KBM-7 (cell line): ENCODE data around the gene CRMP1.

Source experiments
- DNase-seq: peaks from one replicate; pipeline ENCODE4 v3.0.0-alpha.2; 2015
- in situ Hi-C: fragments of 300-500 bp; cut with MboI; formaldehyde crosslinking; loops from 2 replicates; pipeline ENCODE4 v1.14.3; 2020; ENCODE audit warnings: low sequenced_read_pairs, low pct_unique_long_range_greater_than_20kb, mixed read lengths

CRMP1 gene

DNA sequence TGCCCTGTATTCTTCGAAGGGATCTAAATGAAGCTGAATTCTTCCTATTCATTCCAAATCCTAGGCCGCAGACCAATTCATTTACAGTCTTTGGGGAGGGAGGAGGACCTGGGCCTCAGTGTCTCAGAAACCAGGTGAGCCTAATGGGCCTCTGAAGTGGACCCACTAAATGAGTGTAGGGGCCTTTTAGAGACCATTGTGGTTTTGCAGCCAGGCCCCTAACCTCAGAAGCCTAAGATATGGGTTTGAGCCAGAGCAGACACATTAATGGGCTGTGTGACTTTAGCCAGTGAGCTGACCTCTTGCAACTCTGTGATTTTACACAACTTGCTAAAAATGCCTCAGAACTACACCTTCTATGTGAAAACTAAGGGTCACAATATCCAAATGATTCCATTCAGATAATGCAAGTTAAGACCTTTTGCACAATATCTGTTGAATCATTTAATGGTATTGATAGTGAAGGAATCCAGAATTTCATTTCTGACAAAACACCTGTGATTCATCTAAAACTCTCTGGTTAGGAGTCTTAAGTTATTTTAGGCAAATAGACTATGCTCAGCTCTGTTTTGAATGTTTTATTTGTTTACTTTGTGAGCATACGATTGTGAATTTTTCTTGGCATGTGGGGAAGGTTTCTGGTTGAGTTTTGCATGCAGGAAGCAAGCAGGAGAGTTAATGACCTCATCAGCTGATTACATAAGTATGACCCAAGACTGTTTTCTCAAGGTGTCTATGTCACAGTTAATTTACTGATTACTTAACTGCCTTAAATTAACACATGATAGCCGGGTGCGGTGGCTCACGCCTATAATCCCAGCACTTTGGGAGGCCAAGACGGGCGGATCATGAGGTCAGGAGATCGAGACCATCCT, 106.8 kb downstream of the CRMP1 start:
- no peak for DNase-seq
- in situ Hi-C loops = no loop called here

DNA sequence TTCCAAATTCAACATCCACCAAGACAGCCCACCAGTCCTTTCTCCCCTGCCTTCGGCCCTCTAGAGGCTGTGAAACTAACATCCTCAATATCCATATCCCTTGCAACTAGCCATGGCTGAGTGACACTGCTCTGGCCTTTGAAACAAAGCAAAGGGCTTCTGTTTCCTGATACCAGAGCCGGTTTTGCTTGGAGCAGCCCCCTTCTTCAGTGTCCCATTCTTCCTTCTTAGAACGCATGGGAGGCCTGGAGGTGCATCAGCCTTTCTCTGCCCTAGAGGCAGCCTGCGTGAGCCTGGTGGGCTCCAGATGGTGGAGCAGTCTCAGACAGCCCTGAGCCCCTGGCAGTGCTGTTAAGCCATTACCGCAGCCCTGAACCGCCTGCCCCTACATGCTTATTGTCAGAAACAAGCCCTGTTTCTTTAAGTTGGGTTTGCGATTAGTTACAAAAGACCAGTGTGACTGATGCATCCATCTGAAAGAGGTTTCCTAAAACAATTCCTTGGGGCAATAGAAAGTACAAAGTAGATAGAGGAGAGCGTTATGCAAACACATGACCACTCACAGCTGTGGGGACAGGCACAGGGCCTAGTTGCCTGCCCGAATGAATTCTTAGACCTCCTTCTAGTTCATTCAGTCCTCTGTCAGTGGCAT, 107.8 kb downstream of the CRMP1 start:
- DNase-seq = no peak
- in situ Hi-C loops = no loop called here

DNA sequence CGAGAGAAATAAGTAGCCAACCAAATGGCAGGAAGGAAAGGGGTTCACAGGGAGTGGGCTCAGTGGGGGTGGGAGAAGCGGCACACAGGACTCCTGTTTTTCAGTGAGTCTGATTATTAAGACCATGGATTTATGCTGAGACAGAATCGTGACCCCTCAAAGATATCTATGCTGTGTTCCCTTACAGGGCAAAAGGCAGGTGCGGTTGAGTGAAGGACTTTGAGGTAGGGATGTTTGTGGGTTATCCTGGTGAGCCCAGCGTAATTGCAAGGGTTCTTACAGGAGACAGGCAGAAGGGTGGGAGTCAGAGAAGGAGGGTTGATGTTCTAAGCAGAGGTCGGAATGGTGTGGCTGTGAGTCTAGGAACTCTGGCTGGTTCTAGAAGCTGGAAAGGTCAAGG, 108.9 kb downstream of the CRMP1 start:
- no peak for DNase-seq
- in situ Hi-C loops = no loop called here

DNA sequence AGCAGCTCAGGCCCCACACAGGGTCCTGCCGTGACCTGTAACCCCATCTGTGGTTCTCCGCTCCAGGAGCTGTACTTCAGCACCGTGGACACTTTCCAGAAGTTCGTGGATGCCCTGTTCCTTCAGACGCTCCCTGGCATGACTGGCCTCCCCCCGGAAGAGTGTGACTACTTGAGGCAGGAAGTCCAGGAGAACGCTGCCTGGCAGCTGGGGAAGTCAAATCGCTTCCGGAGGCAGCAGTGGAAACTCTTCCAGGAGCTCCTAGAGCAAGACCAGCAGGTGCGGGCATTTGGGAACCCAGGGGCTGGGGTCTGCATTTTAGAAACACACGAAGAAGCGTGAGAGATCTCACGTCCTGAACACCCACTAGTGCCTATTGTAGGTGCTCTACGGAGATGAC, 109.4 kb downstream of the CRMP1 start:
- in situ Hi-C loops = no loop called here
- DNase-seq = no peak

DNA sequence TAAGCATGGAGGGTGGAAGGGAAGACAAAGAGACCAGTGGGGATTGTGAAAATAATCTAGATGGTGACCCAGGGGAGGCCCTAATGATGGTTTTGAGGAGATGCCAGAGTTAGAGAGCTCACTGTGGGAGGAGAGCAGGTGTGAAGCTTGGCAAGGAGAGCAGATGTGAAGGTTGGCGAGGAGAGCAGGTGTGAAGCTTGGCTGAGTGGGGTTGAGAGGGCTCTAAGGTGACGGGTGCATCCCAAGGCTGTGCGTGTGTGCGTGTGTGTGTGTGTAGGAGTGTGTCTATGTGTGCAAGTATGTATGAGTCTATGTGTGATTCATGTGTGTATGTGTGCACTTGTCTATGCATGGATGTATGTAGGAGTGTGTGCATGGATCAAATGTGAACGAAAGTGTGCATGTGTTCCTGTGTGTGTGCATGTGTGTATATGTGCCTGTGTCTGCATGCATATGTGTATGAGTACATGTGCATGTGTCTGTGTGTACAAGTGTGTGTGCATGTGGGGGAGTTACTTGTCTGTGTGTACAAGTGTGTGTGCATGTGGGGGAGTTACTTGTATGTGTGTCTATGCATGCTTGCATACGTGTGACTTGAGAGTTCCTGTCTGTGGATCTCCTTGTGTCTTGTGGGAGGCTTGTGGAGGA, 109.9 kb downstream of the CRMP1 start:
- no peak for DNase-seq
- in situ Hi-C loops = no loop called here

DNA sequence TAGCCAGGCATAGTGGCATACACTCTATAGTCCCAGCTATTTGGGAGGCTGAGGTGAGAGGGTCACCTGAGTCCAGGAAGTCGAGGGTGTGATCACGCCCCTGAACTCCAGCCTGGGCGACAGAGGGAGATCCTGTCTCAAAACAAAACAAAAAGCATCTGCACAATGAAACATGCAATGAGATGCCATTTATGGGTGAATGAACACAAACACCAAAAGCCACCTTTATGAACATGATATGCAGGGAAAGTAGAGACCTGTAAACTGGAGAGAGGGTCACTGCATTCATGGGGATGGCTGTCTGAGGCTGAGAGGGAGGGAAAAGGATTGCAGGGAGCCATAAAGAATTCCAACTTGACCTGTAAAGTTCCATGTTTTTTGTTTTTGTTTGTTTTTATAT, 111.2 kb downstream of the CRMP1 start:
- in situ Hi-C loops = no loop called here

DNA sequence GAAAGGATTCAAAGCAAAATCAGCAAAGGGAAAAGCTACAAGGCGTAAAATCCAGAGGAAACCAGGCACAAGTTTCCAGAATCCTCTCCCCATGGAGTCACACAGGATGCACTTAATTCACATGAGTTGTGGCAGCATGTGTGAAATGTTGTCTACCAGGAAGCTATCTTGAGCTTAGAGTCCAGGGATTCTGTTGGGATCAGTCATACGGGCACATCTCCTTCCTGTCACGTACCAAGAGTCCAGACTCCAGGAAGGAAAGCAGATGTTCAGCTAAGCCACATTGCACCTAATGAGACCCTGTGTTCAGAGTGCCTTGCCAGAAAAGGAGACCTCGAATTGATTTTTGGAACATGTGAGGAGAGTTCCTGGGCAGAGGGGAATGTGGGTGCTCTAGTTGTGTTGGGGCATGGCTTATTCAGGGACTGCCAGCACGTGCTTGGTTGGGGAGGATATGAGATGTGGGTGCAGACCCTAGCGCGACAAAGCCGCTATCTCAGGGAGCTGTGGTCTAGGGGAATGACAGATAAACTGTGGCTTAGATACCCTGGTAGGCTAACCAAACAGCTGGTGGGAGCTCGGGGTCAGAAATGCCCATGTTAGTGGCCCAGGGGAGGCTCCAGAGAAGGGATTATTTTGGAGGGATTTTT, 111.9 kb downstream of the CRMP1 start:
- in situ Hi-C loops = no loop called here
- DNase-seq = no peak

More for the DNA sequence above, 111.2 kb downstream of the CRMP1 start:
- DNase-seq = no peak

DNA sequence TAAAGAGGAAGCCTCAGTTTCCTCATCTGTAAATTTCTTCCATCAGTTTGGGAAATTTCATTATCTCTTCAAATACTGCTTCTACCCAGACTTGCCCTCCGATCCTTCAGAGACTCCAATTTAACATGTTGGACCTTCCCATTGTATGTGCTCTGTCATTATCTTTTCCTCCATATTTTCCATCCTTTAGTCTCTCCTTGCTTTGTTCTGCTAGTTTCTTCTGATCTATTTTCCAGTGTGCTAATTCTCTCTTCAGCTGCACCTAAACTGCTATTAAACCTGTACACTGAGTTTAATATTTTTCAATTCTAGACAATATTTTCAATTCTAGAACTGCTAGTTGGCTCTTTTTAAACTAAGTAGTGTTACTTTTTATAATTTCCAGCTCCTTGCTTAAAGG, 116.4 kb downstream of the CRMP1 start:
- DNase-seq = no peak
- in situ Hi-C loops = no loop called here

DNA sequence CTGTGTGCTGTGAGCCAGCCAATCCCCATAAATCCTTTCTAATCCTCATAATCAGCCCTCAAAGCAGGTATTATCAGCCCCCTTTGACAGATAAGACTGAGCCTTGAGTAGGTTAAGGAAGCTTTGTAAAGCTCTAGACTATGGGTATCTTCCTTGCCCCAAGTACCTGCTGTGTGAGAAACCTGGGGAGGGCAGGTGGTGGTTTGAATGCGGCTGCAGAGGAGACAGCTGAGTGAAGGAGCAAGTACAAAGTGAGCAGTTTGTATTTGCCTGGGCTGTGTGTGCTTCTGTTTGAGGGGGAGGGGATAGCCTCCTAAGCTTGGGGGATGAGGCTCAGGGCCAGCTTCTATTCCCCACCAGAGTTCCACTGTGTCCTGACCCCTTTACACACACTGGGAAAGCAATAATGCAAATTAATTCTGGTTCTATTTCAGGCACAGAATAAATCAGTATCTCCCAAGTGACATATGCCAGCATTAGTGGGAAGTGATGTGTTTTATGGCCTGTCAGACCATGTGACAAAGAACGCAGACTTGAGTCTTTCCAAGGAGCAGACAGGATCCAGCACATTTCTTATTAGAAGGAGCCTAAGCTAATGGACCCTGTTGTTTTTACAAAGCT, 118.4 kb downstream of the CRMP1 start:
- no peak for DNase-seq
- in situ Hi-C loops = no loop called here

DNA sequence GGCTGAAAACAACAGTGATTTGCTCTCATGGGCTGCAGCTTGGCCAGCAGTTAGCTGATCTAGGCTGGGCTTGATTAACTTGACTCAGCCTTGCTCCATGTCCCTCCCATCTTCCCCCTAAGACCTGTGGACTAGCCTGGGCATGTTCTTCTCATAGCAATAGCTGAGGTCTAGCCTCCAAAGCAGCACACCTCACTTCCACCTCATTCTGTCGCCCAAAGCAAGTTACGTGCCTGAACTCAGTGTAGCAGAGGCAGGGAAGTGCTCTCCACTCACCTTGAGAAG, 119.7 kb downstream of the CRMP1 start:
- in situ Hi-C loops = no loop called here

DNA sequence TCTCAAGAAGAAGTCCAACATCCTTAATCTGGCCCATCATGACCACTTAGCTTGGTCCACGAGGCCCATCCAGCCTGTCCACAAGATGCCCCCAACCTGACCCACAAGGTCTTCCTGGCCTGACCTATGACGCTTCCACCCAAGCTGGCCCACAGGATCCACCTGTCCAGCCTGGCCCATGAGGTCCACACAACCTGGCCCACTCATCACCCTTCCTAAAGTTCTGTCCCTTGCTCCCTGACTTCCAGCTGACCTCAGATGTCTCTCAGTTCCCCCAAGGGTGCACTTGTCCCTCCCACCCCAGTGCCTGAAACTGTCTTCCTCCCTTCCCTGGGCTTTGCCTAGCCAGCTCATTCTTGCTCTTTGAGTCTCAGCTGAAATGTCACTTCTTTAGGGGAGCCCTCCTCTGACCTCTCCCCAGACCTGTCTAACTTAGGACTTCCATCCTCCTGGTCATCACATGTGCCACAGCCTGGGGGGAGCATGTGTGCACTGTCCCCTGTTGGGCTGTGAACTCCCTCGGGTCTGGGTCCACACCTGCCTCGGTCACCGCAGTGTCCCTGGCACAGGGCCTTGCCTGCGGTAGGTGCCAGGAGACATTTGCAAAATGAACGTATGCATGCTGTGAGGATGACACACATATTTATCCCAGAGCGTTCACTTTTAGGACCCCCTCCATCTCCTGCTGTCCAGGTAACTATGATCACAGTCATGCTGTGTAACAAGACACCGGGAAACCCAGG, 120.2 kb downstream of the CRMP1 start:
- in situ Hi-C loops = no loop called here
- DNase-seq = no peak

More for the DNA sequence above, 119.7 kb downstream of the CRMP1 start:
- DNase-seq = peak; percentile 11
